ENCODE data around the gene CAST. TPM values are rescaled to one million over a fixed set of nuclear protein-coding genes. Genes with fewer than 3 reads are reported as not detected.

Gene CAST
- total RNA-seq, 1 donor from 2014 or later: 135 TPM

- DNase-seq (ENCODE audit: low read depth): no peak
- H3K4me3 ChIP-seq (ENCODE audit: low read depth, low read length): no peak overlapping the region
- TF ChIP-seq CTCF (conservative IDR thresholded peaks at IDR 0.05; ENCODE audit: low read depth, low read length): no peak
Measured at GRCh38 chr5:96726802-96727201, 64.6 kb downstream of the CAST start.

GRCh38 chr5:96729156-96729555, 67.0 kb downstream of the CAST start:
- peak; percentile 44 for TF ChIP-seq CTCF (conservative IDR thresholded peaks at IDR 0.05; ENCODE audit: low read depth, low read length)
- no peak for DNase-seq (ENCODE audit: low read depth)
- no peak overlapping the region for H3K4me3 ChIP-seq (ENCODE audit: low read depth, low read length)

GRCh38 chr5:96730586-96730985, 68.4 kb downstream of the CAST start:
- DNase-seq (ENCODE audit: low read depth): no peak
- TF ChIP-seq CTCF (conservative IDR thresholded peaks at IDR 0.05; ENCODE audit: low read depth, low read length): no peak
- no peak overlapping the region for H3K4me3 ChIP-seq (ENCODE audit: low read depth, low read length)

- no peak overlapping the region for H3K4me3 ChIP-seq (ENCODE audit: low read depth, low read length)
- no peak for TF ChIP-seq CTCF (conservative IDR thresholded peaks at IDR 0.05; ENCODE audit: low read depth, low read length)
- DNase-seq (ENCODE audit: low read depth): no peak
Measured at GRCh38 chr5:96733771-96734500, 71.8 kb downstream of the CAST start.

- no peak for DNase-seq (ENCODE audit: low read depth)
- H3K4me3 ChIP-seq (ENCODE audit: low read depth, low read length): no peak overlapping the region
- TF ChIP-seq CTCF (conservative IDR thresholded peaks at IDR 0.05; ENCODE audit: low read depth, low read length): peak; percentile 4
Measured at GRCh38 chr5:96734871-96735325, 72.7 kb downstream of the CAST start.

GRCh38 chr5:96736937-96737336, 74.8 kb downstream of the CAST start:
- no peak for DNase-seq (ENCODE audit: low read depth)
- H3K4me3 ChIP-seq (ENCODE audit: low read depth, low read length): no peak overlapping the region
- TF ChIP-seq CTCF (conservative IDR thresholded peaks at IDR 0.05; ENCODE audit: low read depth, low read length): no peak

- no peak overlapping the region for H3K4me3 ChIP-seq (ENCODE audit: low read depth, low read length)
- no peak for DNase-seq (ENCODE audit: low read depth)
- TF ChIP-seq CTCF (conservative IDR thresholded peaks at IDR 0.05; ENCODE audit: low read depth, low read length): no peak
Measured at GRCh38 chr5:96741106-96741505, 78.9 kb downstream of the CAST start.
